Measurements from ENCODE around the gene IGFBP6.

IGFBP6 gene

GRCh38 chr12:53097564-53098353 lies at the start of gene IGFBP6 (continued):
- TF ChIP-seq BCL11A (tag by site-specific recombination; IDR thresholded peaks at IDR 0.05; ENCODE audit: low read depth) (0 out of 2 replicates have a peak, but pooled peaks have one; percentile 28), KLF9 (tag by site-specific recombination; IDR thresholded peaks at IDR 0.05; ENCODE audit: low read depth) (peak; percentile 98), ZNF169 (tag by site-specific recombination; IDR thresholded peaks at IDR 0.05) (no peak), ZNF501 (tag by site-specific recombination; IDR thresholded peaks at IDR 0.05) (peak; percentile 67; the same call in 1 of the 2 replicates), BCL11B (tag by site-specific recombination; IDR thresholded peaks at IDR 0.05; ENCODE audit: low read depth) (no peak), ZNF629 (tag by site-specific recombination; IDR thresholded peaks at IDR 0.05) (peak; percentile 29; the same call in 1 of the 2 replicates), ZNF155 (tag by site-specific recombination; IDR thresholded peaks at IDR 0.05) (no peak), YY1 (tag by site-specific recombination; IDR thresholded peaks at IDR 0.05) (no peak), ZNF510 (tag by site-specific recombination; IDR thresholded peaks at IDR 0.05; ENCODE audit: insufficient replicate concordance) (no peak), ZNF148 (tag by site-specific recombination; IDR thresholded peaks at IDR 0.05; ENCODE audit: borderline replicate concordance) (no peak), ZBTB48 (tag by site-specific recombination; IDR thresholded peaks at IDR 0.05) (peak; percentile 84), ATF2 (tag by site-specific recombination; IDR thresholded peaks at IDR 0.05; ENCODE audit: low read depth) (no peak), ZNF121 (tag by site-specific recombination; IDR thresholded peaks at IDR 0.05) (no peak; the same call in 1 of the 2 replicates), ZNF335 (tag by site-specific recombination; conservative IDR thresholded peaks at IDR 0.05) (peak; percentile 96), ZNF221 (tag by site-specific recombination; IDR thresholded peaks at IDR 0.05; ENCODE audit: borderline replicate concordance) (no peak), ZBTB11 (tag by site-specific recombination; conservative IDR thresholded peaks at IDR 0.05; ENCODE audit: low read depth) (no peak; the same call in 1 of the 2 replicates), ZNF837 (tag by site-specific recombination; IDR thresholded peaks at IDR 0.05) (0 out of 2 replicates have a peak, but pooled peaks have one; percentile 40), GFI1B (tag by site-specific recombination; IDR thresholded peaks at IDR 0.05) (no peak), ZNF324 (tag by site-specific recombination; IDR thresholded peaks at IDR 0.05) (0 out of 2 replicates have a peak, but pooled peaks have one; percentile 46), ZNF426 (tag by site-specific recombination; IDR thresholded peaks at IDR 0.05) (no peak)
- TF ChIP-seq, protein P1, sequence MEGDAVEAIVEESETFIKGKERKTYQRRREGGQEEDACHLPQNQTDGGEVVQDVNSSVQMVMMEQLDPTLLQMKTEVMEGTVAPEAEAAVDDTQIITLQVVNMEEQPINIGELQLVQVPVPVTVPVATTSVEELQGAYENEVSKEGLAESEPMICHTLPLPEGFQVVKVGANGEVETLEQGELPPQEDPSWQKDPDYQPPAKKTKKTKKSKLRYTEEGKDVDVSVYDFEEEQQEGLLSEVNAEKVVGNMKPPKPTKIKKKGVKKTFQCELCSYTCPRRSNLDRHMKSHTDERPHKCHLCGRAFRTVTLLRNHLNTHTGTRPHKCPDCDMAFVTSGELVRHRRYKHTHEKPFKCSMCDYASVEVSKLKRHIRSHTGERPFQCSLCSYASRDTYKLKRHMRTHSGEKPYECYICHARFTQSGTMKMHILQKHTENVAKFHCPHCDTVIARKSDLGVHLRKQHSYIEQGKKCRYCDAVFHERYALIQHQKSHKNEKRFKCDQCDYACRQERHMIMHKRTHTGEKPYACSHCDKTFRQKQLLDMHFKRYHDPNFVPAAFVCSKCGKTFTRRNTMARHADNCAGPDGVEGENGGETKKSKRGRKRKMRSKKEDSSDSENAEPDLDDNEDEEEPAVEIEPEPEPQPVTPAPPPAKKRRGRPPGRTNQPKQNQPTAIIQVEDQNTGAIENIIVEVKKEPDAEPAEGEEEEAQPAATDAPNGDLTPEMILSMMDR (tag by site-specific recombination; IDR thresholded peaks at IDR 0.05) = peak; percentile 47; the same call in 1 of the 2 replicates
- TF ChIP-seq, protein P2, sequence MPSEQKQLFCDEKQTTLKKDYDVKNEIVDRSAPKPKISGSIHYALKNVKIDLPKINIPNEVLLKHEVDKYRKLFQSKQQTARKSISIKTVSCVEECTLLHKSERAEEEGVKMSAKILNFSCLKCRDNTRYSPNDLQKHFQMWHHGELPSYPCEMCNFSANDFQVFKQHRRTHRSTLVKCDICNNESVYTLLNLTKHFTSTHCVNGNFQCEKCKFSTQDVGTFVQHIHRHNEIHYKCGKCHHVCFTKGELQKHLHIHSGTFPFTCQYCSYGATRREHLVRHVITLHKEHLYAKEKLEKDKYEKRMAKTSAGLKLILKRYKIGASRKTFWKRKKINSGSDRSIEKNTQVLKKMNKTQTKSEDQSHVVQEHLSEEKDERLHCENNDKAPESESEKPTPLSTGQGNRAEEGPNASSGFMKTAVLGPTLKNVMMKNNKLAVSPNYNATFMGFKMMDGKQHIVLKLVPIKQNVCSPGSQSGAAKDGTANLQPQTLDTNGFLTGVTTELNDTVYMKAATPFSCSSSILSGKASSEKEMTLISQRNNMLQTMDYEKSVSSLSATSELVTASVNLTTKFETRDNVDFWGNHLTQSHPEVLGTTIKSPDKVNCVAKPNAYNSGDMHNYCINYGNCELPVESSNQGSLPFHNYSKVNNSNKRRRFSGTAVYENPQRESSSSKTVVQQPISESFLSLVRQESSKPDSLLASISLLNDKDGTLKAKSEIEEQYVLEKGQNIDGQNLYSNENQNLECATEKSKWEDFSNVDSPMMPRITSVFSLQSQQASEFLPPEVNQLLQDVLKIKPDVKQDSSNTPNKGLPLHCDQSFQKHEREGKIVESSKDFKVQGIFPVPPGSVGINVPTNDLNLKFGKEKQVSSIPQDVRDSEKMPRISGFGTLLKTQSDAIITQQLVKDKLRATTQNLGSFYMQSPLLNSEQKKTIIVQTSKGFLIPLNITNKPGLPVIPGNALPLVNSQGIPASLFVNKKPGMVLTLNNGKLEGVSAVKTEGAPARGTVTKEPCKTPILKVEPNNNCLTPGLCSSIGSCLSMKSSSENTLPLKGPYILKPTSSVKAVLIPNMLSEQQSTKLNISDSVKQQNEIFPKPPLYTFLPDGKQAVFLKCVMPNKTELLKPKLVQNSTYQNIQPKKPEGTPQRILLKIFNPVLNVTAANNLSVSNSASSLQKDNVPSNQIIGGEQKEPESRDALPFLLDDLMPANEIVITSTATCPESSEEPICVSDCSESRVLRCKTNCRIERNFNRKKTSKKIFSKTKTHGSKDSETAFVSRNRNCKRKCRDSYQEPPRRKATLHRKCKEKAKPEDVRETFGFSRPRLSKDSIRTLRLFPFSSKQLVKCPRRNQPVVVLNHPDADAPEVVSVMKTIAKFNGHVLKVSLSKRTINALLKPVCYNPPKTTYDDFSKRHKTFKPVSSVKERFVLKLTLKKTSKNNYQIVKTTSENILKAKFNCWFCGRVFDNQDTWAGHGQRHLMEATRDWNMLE (tag by site-specific recombination; conservative IDR thresholded peaks at IDR 0.05; ENCODE audit: low read depth) = no peak
- TF ChIP-seq, protein P3, sequence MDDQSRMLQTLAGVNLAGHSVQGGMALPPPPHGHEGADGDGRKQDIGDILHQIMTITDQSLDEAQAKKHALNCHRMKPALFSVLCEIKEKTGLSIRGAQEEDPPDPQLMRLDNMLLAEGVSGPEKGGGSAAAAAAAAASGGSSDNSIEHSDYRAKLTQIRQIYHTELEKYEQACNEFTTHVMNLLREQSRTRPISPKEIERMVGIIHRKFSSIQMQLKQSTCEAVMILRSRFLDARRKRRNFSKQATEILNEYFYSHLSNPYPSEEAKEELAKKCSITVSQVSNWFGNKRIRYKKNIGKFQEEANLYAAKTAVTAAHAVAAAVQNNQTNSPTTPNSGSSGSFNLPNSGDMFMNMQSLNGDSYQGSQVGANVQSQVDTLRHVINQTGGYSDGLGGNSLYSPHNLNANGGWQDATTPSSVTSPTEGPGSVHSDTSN (CRISPR knock-in tag; IDR thresholded peaks at IDR 0.05) = 0 out of 2 replicates have a peak, but pooled peaks have one; percentile 50

Data from HEK293 (cell line).